Measurements from ENCODE around the gene GSG1L2. TPM values are rescaled to one million over a fixed set of nuclear protein-coding genes. Genes with fewer than 3 reads are reported as not detected.

The GSG1L2 gene
- total RNA-seq, 1 experiment from 2014 or later, result not detected

- Mint-ChIP-seq H3K4me3 (ENCODE audit: low read depth, unreplicated experiment) (no peak overlapping the region), H3K4me1 (ENCODE audit: low read depth, unreplicated experiment) (no peaks in the 10 kb centered on the region), H3K27ac (ENCODE audit: unreplicated experiment) (no peak overlapping the region), H3K9me3 (ENCODE audit: low read depth, unreplicated experiment) (no peaks in the 10 kb centered on the region), H3K27me3 (ENCODE audit: unreplicated experiment) (peaks cover 27% of the 10 kb centered on the region), H3K36me3 (ENCODE audit: insufficient read depth, unreplicated experiment) (no peaks in the 10 kb centered on the region)
- no TSS peak for BruUV-seq (replicated peaks)
- intact Hi-C loops (cut with micrococcal nuclease; ENCODE audit: unreplicated experiment), result no loop called here
- no peak for DNase-seq
- CTCF ChIA-PET, result no interaction called here
- TF ChIP-seq, protein P1, sequence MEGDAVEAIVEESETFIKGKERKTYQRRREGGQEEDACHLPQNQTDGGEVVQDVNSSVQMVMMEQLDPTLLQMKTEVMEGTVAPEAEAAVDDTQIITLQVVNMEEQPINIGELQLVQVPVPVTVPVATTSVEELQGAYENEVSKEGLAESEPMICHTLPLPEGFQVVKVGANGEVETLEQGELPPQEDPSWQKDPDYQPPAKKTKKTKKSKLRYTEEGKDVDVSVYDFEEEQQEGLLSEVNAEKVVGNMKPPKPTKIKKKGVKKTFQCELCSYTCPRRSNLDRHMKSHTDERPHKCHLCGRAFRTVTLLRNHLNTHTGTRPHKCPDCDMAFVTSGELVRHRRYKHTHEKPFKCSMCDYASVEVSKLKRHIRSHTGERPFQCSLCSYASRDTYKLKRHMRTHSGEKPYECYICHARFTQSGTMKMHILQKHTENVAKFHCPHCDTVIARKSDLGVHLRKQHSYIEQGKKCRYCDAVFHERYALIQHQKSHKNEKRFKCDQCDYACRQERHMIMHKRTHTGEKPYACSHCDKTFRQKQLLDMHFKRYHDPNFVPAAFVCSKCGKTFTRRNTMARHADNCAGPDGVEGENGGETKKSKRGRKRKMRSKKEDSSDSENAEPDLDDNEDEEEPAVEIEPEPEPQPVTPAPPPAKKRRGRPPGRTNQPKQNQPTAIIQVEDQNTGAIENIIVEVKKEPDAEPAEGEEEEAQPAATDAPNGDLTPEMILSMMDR (IDR thresholded peaks at IDR 0.05; ENCODE audit: unreplicated experiment), result no peak
Observed at GRCh38 chr17:9755083-9755482, 66.8 kb downstream of the GSG1L2 start.

Other genes with a start within 250 kb of the GSG1L2 start
- 31.6 and 32.4 TPM in 2 replicates for gene STX8, start 246.3 kb downstream of the GSG1L2 start, total RNA-seq (2022)
- gene CFAP52, start 245.4 kb downstream of the GSG1L2 start, total RNA-seq (2022), result not detected in 2 replicates
- gene USP43, start 176.6 kb downstream of the GSG1L2 start, total RNA-seq (2022), result 6.7 and 8.5 TPM in 2 replicates
- gene DHRS7C, start 30.5 kb downstream of the GSG1L2 start, total RNA-seq (2022), result not detected in 2 replicates
- 0.20 and 0.59 TPM in 2 replicates for gene GLP2R, start 3.8 kb upstream of the GSG1L2 start, total RNA-seq (2022)
- not detected in 2 replicates for gene RCVRN, start 83.2 kb upstream of the GSG1L2 start, total RNA-seq (2022)

Measured in Calu3 (cell line).